GM21528 (cell line): ENCODE data around the gene MUC15.

ENCODE experiments used
- ATAC-seq: cut with Tn5 transposase; IDR thresholded peaks from one replicate; pipeline ENCODE4 v1.9.1; 2021; ENCODE audit warnings: mild to moderate bottlenecking, moderate library complexity; ENCODE audit not compliant: unreplicated experiment, low FRiP score

Gene MUC15

GRCh38 chr11:26578998-26579661 is 7.1 kb upstream of the MUC15 start:
- ATAC-seq = no peak

- ATAC-seq = no peak
These were observed 3.9 kb upstream of the MUC15 start for GRCh38 chr11:26575946-26576345.

- no peak for ATAC-seq
These were observed 1.8 kb upstream of the MUC15 start for GRCh38 chr11:26573896-26574295.

DNA sequence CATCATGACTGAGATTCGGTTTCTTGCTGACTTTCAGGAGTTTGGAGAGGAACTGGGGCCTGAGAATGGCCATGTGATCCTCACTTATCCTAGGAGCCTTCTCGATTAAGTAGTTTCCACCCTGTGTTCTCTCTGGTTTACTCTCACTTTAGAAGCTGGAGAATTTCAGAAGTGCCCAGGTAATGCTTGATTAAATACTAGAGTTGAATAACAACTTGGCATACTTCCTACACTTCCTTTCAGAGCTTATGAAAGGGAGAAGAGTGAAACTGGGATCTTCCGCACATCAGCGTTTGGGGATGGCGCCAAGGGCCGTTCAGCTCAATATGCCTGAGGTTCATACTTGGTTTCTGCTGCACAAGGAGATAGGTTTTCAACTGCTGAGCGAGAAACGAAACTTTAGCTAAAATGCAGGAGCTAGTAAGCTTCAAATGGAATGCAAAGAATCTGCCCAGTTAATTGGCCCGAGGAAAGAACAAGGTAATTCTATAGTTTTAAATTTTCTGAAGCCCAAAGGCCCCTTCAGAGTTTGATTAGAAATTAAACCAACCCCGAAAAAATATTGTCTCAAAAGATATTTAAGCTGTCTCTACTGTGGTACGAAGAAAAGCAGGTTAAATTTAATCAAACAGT is 823 bp upstream of the MUC15 start:
- no peak for ATAC-seq

DNA sequence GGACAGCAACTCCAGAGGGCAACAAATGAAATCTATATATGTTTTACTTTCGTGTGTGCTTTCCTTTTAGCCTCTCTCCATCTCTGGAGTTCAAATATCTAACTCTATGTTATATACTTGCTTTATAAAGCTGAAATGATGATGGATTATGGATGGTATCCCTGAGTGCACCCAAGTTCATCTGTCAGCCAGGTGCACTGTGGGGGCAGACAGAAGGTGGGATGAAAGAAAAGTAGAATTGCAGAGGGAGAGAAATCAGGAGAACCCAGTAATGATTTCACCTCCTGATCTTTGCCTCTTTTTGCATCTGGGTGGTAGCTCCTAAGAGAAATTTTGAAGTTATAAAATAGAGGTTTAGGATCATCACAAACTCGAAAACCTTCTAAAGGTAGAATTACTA is 2.4 kb downstream of the MUC15 start:
- ATAC-seq = no peak

GRCh38 chr11:26558190-26558589 is 13.9 kb downstream of the MUC15 start:
- ATAC-seq = no peak

DNA sequence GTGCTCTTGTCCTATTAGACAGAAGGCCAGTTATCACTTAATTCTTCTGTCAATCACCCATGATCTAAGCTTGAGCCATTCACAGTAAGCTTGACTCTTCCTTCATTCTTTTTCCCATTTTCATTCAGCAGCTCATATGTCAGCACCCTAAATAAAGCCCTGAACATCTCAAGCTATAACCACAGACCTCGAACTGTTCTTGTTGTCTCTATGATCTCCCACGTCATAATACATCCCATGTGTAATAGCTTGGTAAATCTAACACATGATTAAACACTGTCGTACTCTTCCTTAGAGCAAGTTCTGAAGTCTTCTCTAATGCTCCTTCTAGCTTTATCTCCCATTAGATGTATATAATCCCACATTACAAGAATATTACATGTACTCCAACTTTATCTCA is 14.4 kb downstream of the MUC15 start:
- ATAC-seq = no peak

- ATAC-seq = no peak
These were observed 15.5 kb downstream of the MUC15 start for GRCh38 chr11:26556582-26556981.

DNA sequence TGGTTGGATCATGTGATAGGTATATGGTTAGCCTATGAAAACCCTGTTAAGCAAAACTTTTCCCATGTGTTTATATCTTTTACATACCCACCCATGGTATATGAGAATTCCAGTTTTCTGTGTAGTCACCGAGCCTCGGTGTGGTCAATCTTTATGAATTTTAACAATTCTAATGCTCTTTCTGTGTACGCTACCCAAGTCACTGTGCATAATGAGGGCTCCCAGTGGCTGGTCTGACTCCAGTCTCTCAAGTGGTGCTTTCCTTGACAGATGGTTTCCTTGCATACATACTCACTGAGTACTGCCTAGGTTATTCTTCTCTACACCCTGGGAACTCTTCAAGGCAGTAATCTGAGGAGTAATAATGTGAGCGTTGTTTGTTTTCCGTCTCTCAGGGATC is 17.6 kb downstream of the MUC15 start:
- ATAC-seq = no peak

DNA sequence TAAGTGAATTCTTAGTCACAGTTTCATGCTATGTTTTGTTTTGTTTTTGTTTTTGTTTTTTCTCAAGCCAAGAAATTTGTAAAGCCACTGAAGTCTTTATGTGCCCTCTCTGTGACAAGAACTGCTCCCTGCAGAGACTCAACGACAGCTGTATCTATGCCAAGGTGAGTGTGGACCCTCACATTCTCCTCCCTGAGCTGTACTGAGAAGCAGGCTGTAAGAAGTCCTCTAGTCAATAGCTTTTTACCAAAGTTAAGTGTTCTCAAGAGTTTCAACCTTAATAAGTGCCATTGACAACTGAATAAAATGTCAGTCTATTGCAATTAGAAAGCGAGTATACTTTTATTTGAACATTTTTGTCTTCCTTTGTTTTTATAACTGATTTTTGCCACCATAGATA is 18.9 kb downstream of the MUC15 start:
- ATAC-seq = no peak

DNA sequence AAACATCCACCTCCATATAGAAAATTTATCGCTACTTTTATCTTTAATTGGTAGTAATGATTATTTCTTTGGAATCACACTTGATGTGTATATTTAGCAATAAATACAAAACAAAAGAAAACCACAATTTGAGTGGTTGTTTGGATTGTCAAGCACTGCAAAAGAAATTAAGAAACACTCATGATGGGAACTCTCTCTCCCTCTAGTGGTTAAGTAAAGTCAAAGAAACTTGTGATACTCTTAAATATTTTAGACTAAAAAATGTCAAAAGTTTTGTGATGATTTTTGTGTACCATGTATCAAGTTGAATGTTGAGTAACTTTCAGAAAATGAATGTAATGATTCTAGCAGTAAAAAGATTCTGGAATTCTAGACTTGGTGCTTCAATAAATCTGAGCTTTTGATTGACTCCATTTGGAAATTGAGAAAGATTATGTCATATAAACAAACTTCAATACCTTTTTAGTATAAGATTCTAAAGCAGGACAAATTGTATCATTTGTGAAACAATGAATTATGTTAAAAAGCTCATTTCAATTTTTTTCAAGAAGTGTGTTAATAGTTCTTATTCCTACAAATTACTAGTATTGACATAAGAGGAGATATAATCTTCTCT is 20.8 kb downstream of the MUC15 start:
- ATAC-seq = no peak

DNA sequence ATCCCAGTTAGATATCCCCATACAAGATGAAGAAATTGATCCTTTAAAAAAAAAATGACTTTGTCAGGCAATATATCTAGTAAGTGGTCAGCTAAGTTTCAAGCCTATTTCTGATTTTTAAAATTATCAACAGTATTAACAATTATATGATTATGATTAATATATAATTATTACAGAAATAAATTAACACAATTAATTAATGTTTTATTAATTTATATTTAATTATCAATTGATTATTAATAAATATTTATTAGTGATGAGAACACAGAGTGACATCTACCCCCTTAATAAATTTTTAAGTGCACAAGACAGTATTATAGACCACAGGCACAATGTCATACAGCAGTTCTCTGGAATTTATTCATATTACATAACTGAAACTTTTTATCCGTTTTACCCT is 22.0 kb downstream of the MUC15 start:
- ATAC-seq = no peak

- no peak for ATAC-seq
These were observed 22.9 kb downstream of the MUC15 start for GRCh38 chr11:26549176-26549575.

DNA sequence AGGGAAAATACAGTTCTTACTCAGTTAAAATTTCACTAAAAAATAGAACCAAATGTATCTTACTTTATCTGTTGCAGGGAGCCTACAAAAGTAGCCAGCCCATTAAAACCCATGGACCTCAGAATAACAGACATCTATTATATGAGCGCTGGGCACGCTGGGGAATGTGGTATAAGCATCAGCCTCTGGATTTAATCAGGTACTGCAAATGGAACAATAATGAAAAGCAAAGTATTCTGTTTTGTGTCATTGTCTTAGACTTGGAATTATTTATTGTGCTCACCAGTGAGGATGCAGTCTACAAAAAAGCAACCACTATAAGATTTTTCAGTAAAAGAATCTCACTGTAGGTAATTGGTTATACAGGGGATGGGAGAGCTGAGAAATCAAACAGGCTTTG is 30.2 kb downstream of the MUC15 start:
- no peak for ATAC-seq

GRCh38 chr11:26539517-26539916 is 32.5 kb downstream of the MUC15 start:
- no peak for ATAC-seq

DNA sequence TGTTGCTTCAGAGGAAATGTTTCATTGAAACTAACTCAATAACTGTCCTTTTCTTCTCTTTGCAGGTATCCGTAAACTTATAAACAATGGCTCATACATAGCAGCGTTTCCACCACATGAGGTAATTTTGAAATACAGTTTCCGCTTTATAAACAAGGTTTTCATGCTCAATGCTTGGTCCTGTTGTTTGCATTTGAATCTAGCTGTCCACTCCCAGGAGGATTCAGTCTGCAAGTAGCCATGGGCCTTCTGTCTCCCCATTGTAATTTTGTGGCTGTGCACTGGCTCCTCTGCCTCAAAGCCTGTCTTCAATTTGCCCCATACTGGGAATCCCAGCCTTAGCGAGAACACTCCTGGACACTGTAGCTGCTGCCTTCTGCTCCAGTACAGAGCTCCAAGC is 34.7 kb downstream of the MUC15 start:
- no peak for ATAC-seq

DNA sequence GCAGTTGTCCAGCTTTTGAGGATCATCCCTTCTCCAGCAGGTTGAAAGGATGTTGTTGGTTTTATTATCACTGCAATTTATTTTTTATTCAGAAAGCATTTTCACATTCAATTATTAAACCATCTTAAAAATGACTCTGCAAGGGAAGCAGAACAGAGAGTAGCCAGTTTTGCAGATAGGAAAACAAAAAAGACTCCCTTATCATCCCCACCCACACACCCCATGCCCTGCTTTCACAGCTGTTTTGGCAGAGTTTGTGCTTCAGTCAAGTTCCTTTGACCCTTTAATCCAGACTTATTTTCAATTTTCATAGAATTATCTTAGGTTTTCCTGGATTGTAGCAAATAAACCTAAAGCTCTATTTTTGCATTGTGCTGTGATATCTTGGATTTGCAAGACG is 44.4 kb downstream of the MUC15 start:
- ATAC-seq = no peak

DNA sequence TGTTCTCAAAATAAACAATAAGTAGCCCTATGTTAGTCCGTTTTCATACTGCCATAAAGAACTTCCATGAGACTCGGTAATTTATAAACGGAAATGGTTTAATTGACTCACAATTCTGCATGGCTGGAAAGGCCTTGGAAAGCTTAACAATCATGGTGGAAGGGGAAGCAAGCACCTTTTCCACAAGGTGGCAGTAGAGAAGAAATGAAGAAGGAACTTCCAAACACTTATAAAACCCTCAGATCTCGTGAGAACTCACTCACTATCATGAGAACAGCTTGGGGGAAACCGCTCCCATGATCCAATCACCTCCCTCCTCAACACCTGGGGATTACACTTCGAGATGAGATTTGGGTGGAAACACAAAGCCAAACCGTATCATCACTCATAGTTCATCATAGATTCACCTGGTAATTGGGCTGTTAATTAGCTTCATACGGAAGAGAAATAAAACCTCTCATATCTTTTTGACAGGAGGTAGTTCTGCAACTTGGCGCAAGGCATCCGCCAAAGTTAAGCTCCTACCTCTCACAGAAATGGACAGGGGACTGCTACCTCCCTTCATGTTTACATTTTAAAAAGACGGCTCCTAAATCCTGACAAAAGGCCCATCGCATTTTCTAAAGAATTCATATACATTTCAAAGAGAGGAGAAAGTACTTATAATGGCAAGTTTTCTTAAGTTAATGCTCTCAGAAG is 49.0 kb downstream of the MUC15 start:
- no peak for ATAC-seq

DNA sequence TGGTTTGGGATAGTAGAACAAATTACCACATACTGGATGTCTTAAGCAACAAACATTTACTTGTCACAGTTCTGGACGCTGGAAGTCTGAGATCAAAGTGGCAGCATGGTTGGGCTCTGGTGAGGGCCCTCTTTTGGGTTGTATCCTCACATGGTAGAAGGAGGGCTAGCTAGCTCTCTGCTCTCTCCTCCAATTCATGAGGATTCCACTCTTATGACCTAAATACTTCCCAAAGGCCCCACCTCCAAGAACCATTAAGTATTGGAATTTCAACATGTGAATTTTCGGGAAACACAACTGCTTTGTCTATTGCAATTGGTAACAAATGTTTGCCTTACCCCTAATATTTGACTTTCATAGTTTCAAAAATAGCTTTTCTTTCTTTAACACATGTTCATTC is 52.6 kb downstream of the MUC15 start:
- ATAC-seq = no peak

- ATAC-seq = no peak
These were observed 59.9 kb downstream of the MUC15 start for GRCh38 chr11:26512196-26512595.

GRCh38 chr11:26510756-26511155 is 61.3 kb downstream of the MUC15 start:
- no peak for ATAC-seq

DNA sequence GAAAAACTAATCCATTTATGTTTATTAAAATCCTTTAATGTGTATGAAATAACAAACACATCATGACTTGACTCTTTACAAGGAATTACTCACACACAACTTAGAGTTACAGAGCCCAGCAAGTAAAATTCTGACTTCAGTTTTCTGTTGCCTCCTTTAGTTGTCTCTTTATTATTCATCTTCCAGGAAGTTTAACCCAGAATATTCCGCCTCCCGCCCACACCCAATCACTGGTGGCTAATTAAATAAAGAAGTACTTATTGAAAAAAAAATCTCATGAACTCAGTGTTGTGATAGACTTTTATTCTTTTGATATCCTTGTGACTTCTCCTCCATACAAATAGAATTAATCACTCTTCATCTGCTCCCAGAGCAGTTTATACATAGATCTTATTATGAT is 61.9 kb downstream of the MUC15 start:
- no peak for ATAC-seq
